HG02870 (cell line): ENCODE results near the gene PARK7.

Source experiments
- ATAC-seq: cut with Tn5 transposase; IDR thresholded peaks from one replicate; pipeline ENCODE4 v1.9.1; 2021; ENCODE audit warnings: mild to moderate bottlenecking, moderate library complexity; ENCODE audit not compliant: unreplicated experiment

Gene PARK7

GRCh38 chr1:8021676-8022266, 60.3 kb downstream of the PARK7 start:
- ATAC-seq, result no peak

DNA sequence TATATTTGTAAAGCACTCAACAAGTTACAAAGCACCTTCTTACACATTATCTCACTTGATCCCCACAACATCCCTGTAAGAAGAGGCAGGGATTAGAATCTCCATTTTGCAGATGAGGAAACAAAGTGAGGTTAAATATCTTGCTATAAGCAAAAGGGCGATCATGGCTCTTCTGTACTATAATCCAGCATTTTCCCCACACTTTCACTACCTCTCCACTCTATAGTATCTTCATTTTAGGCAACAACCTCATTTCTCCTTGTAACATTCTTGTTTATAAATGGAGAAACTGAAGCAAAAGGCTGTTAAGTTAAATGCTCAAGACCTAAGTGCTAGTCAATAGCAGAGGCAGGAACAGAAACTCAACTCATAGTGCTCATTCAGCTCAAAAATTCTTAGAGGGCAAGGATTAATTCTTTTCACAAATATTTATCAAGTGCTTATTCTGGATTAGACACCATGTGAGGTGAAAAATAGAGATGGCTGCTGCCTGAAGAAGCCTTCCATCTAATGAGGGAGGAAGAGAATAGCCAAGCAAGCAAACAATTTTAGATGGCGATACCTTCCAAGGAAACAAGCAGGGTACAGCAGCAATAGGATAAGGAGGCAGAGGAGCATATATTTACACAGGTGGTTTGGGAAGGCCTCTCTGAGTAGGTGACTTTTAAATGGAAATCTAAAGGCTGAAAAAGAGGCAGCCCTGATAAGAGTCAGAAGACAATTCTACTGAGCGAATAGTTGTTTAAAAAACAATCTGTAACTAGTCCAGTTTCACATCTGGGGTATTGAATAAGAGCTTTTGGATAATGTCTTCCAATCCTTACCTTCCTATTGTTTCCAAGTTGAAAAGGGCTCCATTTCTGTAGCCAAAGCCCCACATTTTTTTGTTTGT, 61.1 kb downstream of the PARK7 start:
- no peak for ATAC-seq

DNA sequence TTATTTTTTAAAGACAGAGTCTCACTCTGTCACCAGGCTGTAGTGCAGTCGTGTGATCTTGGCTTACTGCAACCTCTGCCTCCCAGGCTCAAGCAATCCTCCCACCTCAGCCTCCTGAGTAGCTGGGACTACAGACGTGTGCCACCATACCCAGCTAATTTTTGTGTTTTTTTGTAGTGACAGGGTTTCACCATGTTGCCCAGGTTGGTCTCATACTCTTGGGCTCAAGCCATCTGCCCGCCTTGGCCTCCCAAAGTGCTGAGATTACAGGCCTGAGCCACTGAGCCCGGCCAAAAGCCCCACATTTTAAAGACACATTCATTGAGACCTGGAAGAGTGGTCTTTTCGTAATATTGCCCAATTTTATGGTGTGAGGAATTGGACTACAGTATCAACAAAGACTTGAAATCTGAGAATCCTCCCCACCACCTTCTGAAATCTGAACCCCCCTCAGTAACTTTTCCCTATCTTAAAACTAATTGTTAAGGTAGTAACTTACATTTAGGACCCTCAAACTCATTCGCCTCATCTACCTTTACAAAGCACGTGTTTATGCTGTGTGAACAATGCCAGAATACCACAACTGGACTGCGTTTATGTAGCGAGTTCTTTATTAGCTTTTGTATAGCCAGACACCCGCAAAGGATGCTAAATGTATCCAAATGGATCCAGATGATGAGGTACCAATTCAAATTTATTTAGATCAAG, 61.9 kb downstream of the PARK7 start:
- no peak for ATAC-seq

- no peak for ATAC-seq
These were observed 62.4 kb downstream of the PARK7 start for GRCh38 chr1:8023995-8024313.

GRCh38 chr1:8024329-8024728, 62.8 kb downstream of the PARK7 start:
- ATAC-seq, result no peak

DNA sequence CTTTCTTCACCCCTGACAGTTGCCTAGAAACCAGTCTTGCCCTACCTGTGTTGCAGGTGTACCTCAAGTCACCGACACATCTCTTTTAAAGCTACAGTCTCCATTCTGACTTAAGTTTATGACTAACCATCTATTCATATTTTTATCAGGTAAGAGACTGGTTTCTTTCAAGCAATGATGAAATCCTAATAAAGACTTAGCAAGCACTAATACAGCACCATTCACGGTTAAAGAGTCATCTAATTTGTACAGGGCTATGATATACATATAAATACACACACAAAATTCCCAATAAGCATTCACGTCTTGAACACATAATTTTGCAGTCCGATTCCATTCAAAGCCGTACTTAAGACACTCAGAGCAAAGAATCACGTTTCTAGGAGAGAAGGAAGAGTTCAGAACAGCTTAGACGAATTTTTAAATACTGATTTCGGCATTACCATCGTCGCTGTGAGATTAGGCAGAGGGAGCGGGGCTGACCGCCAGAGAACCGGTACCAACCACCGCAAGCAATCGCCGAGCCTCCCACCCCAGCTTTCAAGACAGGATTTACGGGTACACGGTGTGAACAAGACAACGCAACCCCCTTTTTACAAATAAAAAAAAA, 63.7 kb downstream of the PARK7 start:
- ATAC-seq, result no peak

DNA sequence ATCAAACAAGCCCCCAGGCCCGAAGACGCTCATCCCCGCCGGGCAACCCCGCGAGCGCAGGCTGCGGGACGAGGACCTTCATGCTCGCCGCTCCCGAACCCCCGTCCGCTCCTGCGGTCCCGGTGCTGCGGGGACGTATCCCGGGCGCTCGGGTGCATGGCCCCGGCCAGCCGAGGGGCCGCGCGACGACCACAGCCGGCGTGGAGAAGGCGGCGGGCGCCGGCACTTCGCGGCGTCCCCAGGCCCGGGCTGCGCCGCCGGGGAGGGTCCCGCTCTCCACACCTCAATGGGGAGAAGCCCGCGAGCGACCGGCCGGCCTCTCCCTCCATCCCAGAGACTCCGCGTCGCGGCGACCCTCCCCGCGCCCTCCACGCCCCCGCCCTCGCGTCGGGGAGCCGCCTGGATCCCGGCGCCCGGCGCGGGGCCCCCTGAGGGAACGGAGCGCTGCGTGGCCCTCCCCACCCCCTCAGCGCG, 64.2 kb downstream of the PARK7 start:
- peak; percentile 12 for ATAC-seq

- ATAC-seq, result peak; percentile 72
These were observed 64.9 kb downstream of the PARK7 start, which contains the start of gene ERRFI1 for GRCh38 chr1:8026153-8026975. ERRFI1 (minus strand) TSS chr1:8026309; CDS start chr1:8015619, 10,690 bp downstream.

GRCh38 chr1:8026976-8027747, 65.7 kb downstream of the PARK7 start:
- ATAC-seq, result no peak

- ATAC-seq, result no peak
These were observed 66.4 kb downstream of the PARK7 start for GRCh38 chr1:8027748-8028570.

GRCh38 chr1:8028571-8028910, 67.0 kb downstream of the PARK7 start:
- no peak for ATAC-seq

DNA sequence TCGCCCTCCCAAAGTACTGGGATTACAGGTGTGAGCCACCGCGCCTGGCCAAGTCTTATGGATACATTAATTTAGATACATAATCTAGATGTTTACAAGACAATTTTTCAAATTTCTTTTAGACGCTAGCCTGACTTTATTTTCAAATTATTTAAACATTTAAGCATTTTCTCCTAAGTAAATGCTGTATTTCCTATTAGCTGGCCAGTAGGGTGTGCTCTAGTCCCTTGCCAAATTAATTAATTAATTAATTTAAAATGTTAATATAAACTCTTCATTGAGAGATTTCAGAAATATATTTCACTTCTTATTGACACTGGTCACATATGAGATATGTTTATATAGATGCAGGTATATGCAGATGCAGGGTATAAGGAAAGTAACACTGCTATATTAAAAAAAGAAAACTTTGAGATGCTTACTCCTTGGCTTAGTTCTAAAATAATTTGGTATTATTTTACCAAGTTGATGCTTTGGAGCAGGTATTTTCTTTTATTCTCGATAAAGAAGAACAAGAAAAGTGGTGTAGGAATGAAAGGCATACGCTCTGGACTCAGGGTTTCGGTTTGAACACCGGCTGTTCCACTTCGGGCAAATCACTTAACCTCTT, 69.8 kb downstream of the PARK7 start:
- ATAC-seq, result no peak

DNA sequence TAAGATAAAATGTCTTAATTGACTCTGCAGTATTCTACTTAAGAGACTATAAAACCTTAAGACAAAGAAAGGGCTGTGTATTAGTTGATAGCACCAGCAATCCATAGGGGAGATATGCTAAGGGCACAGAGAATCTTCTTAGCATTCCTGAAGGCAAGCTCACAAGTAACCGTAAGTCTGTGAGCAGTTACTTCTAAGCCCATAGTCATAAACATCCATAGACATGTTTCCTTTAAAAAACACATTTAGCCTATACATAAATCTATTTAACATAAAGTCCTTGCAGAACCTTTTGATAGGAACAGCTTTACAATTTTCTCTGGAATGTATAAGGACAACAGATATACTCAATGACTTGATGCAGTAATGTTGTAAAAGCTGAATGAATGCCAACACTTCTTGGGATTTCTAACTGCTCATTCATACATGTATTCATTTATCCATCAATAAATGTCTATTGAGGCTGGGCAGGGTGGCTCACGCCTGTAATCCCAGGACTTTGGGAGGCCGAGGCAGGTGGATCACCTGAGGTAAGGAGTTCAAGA, 70.9 kb downstream of the PARK7 start:
- ATAC-seq, result no peak

GRCh38 chr1:8033322-8033721, 71.8 kb downstream of the PARK7 start:
- no peak for ATAC-seq
